ENCODE results near the gene C16orf96. TPM values are rescaled to one million over a fixed set of nuclear protein-coding genes. Genes with fewer than 3 reads are reported as not detected.

Gene C16orf96
- total and polyA plus RNA-seq, 2 of the 8 experiments (the other 6 are each of a cell fraction or from before 2014, with no cell fraction given), result 1.0 to 1.3 TPM

DNA sequence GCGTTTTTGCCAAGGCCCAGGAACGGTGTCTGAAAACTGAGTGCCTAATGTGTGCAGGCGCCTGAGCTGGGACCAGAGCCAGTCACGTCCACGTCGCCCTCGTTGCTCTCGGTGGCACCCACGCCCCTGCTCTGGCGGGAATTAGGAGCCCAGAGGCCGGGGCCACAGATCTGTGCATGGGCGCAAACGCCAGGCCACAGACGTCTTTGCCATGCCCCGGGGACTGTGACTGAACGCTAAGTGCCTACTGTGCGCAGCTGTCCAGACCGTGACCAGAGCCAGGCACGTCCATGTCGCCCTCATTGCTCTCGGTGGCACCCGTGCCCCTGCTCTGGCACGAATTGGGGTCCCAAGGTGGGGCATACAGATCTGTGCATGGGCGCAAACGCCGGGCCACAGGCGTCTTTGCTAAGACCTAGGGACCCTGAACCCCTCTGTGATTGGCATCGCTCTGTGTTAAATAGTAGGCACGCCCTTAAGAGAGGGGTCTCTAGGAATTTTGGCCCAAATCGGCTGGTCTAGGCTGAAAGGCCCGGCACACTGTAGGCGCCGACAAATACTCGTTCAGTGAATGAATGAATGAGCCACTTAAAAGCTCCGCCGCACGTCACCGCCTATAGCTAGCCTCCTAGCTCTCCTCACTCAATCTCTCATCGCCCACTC, 59.4 kb downstream of the C16orf96 start:
- Histone ChIP-seq H3K9ac (replicated peaks in 1 of 4; ENCODE audit: extremely low read depth in 1 of 4, low read depth in 3 of 4, low read length in 3 of 4) (peak overlapping the region in 3 of 4 experiments; percentile 62 to 68 (median 65); a peak in 5 of 7 replicates), H2BK120ac (replicated peaks; ENCODE audit: low read depth, low read length) (peak overlapping the region; percentile 50), H3K18ac (ENCODE audit: extremely low read depth, low read length) (peak overlapping the region; percentile 97), H4K8ac (ENCODE audit: extremely low read depth, insufficient read depth, low read length) (peak overlapping the region; percentile 99), H3K27ac (ENCODE audit: low read depth, low read length) (peak overlapping the region; percentile 91), H3K36me3 (ENCODE audit: control insufficient read depth in 2 of 4, insufficient read depth in 4 of 4, low read length in 3 of 4) (no peaks in the 10 kb centered on the region), H3K4me1 (replicated peaks in 1 of 4; ENCODE audit: control insufficient read depth in 3 of 4, insufficient read depth in 4 of 4, low read length in 3 of 4) (peaks cover 0 to 52% (median 35%) of the 10 kb centered on the region in 4 experiments; a peak in 6 of 7 replicates), H2BK5ac (ENCODE audit: low read depth, low read length) (peak overlapping the region; percentile 99), H4K91ac (replicated peaks; ENCODE audit: insufficient read length, low read length) (peak overlapping the region; percentile 98), H3K4me3 (ENCODE audit: extremely low read depth in 1 of 4, insufficient read depth in 2 of 4, low read depth in 3 of 4, low read length in 4 of 4) (peak overlapping the region; percentile 18 to 87 (median 85); a peak in 7 of 8 replicates), H3K14ac (ENCODE audit: insufficient read length) (no peak overlapping the region), H3K23me2 (ENCODE audit: low read depth, low read length) (peaks cover 12% of the 10 kb centered on the region), H2AK5ac (ENCODE audit: low read depth, low read length) (peak overlapping the region; percentile 98; the same call in 1 of the 2 replicates), H2AFZ (ENCODE audit: low read length) (no peak overlapping the region), H3K9me3 (ENCODE audit: insufficient read depth in 2 of 2, low read depth in 1 of 2, low read length in 1 of 2) (no peaks in the 10 kb centered on the region), H3K56ac (replicated peaks; ENCODE audit: insufficient read length, low read depth, low read length) (peak overlapping the region; percentile 92), H3K4ac (replicated peaks; ENCODE audit: insufficient read length, low read depth, low read length) (peak overlapping the region; percentile 85), H4K20me1 (replicated peaks in 1 of 2; ENCODE audit: control insufficient read depth in 1 of 2, insufficient read depth in 2 of 2, low read length in 2 of 2) (peaks cover 6 to 15% of the 10 kb centered on the region in 2 experiments), H3K79me1 (ENCODE audit: low read depth, low read length) (peaks cover 8% of the 10 kb centered on the region; the same call in 1 of the 2 replicates), H2BK15ac (ENCODE audit: low read length) (peak overlapping the region; percentile 99), H3K27me3 (replicated peaks in 1 of 4; ENCODE audit: control insufficient read depth in 3 of 4, extremely low read depth in 1 of 4, insufficient read depth in 3 of 4, low read length in 3 of 4) (no peaks in the 10 kb centered on the region), H2BK12ac (ENCODE audit: low read depth, low read length) (peak overlapping the region; percentile 97), H3K23ac (ENCODE audit: insufficient read length) (no peak overlapping the region), H3K4me2 (ENCODE audit: insufficient read depth in 1 of 2, low read depth in 2 of 2, low read length in 2 of 2) (peak overlapping the region; percentile 95 to 97), H3K79me2 (ENCODE audit: control insufficient read depth in 1 of 2, insufficient read depth in 2 of 2, low read length in 2 of 2) (peaks cover 12 to 39% of the 10 kb centered on the region in 2 experiments; a peak in 3 of 4 replicates), H2BK20ac (ENCODE audit: low read length) (0 out of 2 replicates have a peak overlapping the region, but pooled peaks have one; percentile 93), H4K5ac (ENCODE audit: insufficient read length, low read depth, low read length) (peak overlapping the region; percentile 87)
- ChIA-PET CTCF (ENCODE audit: partially characterized antibody) (interaction anchor here (0.6 to 2.9 kb wide), 11 partner anchors 10 to 350 kb away, joined by 3 to 17 read pairs (median 4); partner anchors contain the start of gene MGRN1), POLR2A (ENCODE audit: partially characterized antibody) (interaction anchor here (0.6 to 13.3 kb wide), 16 partner anchors 10 to 342 kb away, joined by 3 to 126 read pairs (median 8); partner anchors contain the start of genes ANKS3, CDIP1, DNAAF8 and MGRN1)
- no peak for FAIRE-seq
- no peak for DNase-seq (ENCODE audit: low read depth in 1 of 2, low spot score in 2 of 2)
- WGBS, 2 experiments (ENCODE audit: extremely low coverage in 1 of 2, insufficient coverage in 1 of 2, insufficient read length in 1 of 2, insufficient replicate concordance in 2 of 2, low coverage in 1 of 2, low lambda C conversion rate in 2 of 2, missing lambda C conversion rate in 1 of 2), result 85% methylated on average over 37 of the region's 39 CpGs; no CpG with 5 or more reads in 1 of the 2 experiments
- no peak for TF ChIP-seq RFX5 (IDR thresholded peaks at IDR 0.05; ENCODE audit: borderline replicate concordance, low read depth, low read length)
- peak; percentile 30; the same call in 1 of the 2 replicates for TF ChIP-seq PHF8 (conservative IDR thresholded peaks at IDR 0.05; ENCODE audit: low read depth, low read length)

Data from H1 (cell line).